H9 (cell line): ENCODE data around the gene TADA2A. TPM values are rescaled to one million over a fixed set of nuclear protein-coding genes. Genes with fewer than 3 reads are reported as not detected.

Experiments
- DNase-seq: peaks from one replicate; pipeline ENCODE4 v3.0.0-alpha.2; 2017
- H2AFZ ChIP-seq: one replicate; pipeline ENCODE4 v1.6.1; 2013; ENCODE audit warnings: mild to moderate bottlenecking, low read length, control low read depth, moderate library complexity
- H2AK5ac ChIP-seq: 2 replicates; pipeline ENCODE4 v1.6.1; 2013; ENCODE audit warnings: low read length, control low read depth, mixed read lengths; ENCODE audit not compliant: insufficient read length
- H2BK120ac ChIP-seq: one replicate; pipeline ENCODE4 v1.6.1; 2013; ENCODE audit warnings: low read depth, mild to moderate bottlenecking, low read length, control low read depth, inconsistent platforms; ENCODE audit not compliant: poor library complexity, severe bottlenecking
- H2BK12ac ChIP-seq: 2 replicates; pipeline ENCODE4 v1.6.1; 2013; ENCODE audit warnings: low read length, control low read depth, mixed read lengths, low read depth; ENCODE audit not compliant: insufficient read length
- H2BK15ac ChIP-seq: 2 replicates; pipeline ENCODE4 v1.6.1; 2013; ENCODE audit warnings: low read depth, low read length, control low read depth
- H2BK20ac ChIP-seq: one replicate; pipeline ENCODE4 v1.6.1; 2013; ENCODE audit warnings: low read depth, mild to moderate bottlenecking, low read length, control low read depth, inconsistent platforms; ENCODE audit not compliant: poor library complexity, severe bottlenecking
- H2BK5ac ChIP-seq: 2 replicates; pipeline ENCODE4 v1.6.1; 2013; ENCODE audit warnings: low read length, control low read depth, mixed read lengths; ENCODE audit not compliant: insufficient read length
- H3K14ac ChIP-seq: 2 replicates; pipeline ENCODE4 v1.6.1; 2013; ENCODE audit warnings: low read length, control low read depth; ENCODE audit not compliant: insufficient read depth
- H3K18ac ChIP-seq: 2 replicates; pipeline ENCODE4 v1.6.1; 2013; ENCODE audit warnings: low read depth, mild to moderate bottlenecking, mixed read lengths, low read length, control low read depth; ENCODE audit not compliant: insufficient read length
- H3K23ac ChIP-seq: 2 replicates; pipeline ENCODE4 v1.6.1; 2013; ENCODE audit warnings: low read length, control low read depth, mixed read lengths, low read depth; ENCODE audit not compliant: insufficient read length
- H3K23me2 ChIP-seq: 2 replicates; pipeline ENCODE4 v1.6.1; 2013; ENCODE audit warnings: low read depth, mild to moderate bottlenecking, mixed read lengths, low read length, control low read depth; ENCODE audit not compliant: insufficient read length, poor library complexity, severe bottlenecking
- H3K27ac ChIP-seq: 2 replicates; pipeline ENCODE4 v1.5.1; 2013; ENCODE audit warnings: low read length, control low read depth, mixed read lengths, low read depth; ENCODE audit not compliant: insufficient read length
- H3K27me3 ChIP-seq: 2 replicates; pipeline ENCODE4 v1.6.1; 2013; ENCODE audit warnings: low read length, control low read depth, inconsistent platforms; ENCODE audit not compliant: insufficient read depth
- H3K4ac ChIP-seq: 2 replicates; pipeline ENCODE4 v1.6.1; 2013; ENCODE audit warnings: low read depth, mild to moderate bottlenecking, control low read depth, inconsistent platforms, low read length, moderate library complexity
- H3K4me1 ChIP-seq: 2 replicates; pipeline ENCODE4 v1.6.1; 2013; ENCODE audit warnings: low read length, control low read depth, inconsistent platforms; ENCODE audit not compliant: insufficient read depth
- H3K4me2 ChIP-seq: 2 replicates; pipeline ENCODE4 v1.6.1; 2013; ENCODE audit warnings: low read length, control low read depth, mixed read lengths; ENCODE audit not compliant: insufficient read length, insufficient read depth
- H3K56ac ChIP-seq: 2 replicates; pipeline ENCODE4 v1.6.1; 2013; ENCODE audit warnings: low read depth, mild to moderate bottlenecking, mixed read lengths, low read length, control low read depth; ENCODE audit not compliant: insufficient read length
- H3K79me1 ChIP-seq: 2 replicates; pipeline ENCODE4 v1.6.1; 2013; ENCODE audit warnings: low read depth, mild to moderate bottlenecking, moderate library complexity, low read length, control low read depth, inconsistent platforms; ENCODE audit not compliant: insufficient read depth, poor library complexity, severe bottlenecking
- H3K79me2 ChIP-seq: 2 replicates; pipeline ENCODE4 v1.6.1; 2013; ENCODE audit warnings: low read length, control low read depth, inconsistent platforms; ENCODE audit not compliant: insufficient read depth
- H3K9ac ChIP-seq: 2 replicates; pipeline ENCODE4 v1.6.1; 2013; ENCODE audit warnings: low read length, control low read depth, mixed read lengths; ENCODE audit not compliant: insufficient read length; ENCODE audit errors: extremely low read depth
- H3K9me3 ChIP-seq: one replicate; pipeline ENCODE4 v1.6.1; 2013; ENCODE audit warnings: low read depth, low read length, inconsistent platforms; ENCODE audit not compliant: control insufficient read depth
- H3T11ph ChIP-seq: one replicate; pipeline ENCODE4 v1.6.1; 2013; ENCODE audit warnings: mild to moderate bottlenecking, low read length, control low read depth, inconsistent platforms
- H4K20me1 ChIP-seq: one replicate; pipeline ENCODE4 v1.6.1; 2013; ENCODE audit not compliant: control insufficient read depth, insufficient read length, insufficient read depth
- H4K5ac ChIP-seq: 2 replicates; pipeline ENCODE4 v1.6.1; 2013; ENCODE audit warnings: low read depth, mild to moderate bottlenecking, mixed read lengths, low read length, control low read depth; ENCODE audit not compliant: insufficient read length
- H4K8ac ChIP-seq: replicated peaks from 2 replicates; pipeline ENCODE4 v1.6.1; 2013; ENCODE audit warnings: low read length, control low read depth, mixed read lengths, low read depth; ENCODE audit not compliant: insufficient read length
- H4K91ac ChIP-seq: 2 replicates; pipeline ENCODE4 v1.6.1; 2013; ENCODE audit warnings: low read depth, mild to moderate bottlenecking, moderate library complexity, mixed read lengths, low read length, control low read depth; ENCODE audit not compliant: insufficient read length
- H3K27ac Mint-ChIP-seq, 3 experiments: 2 replicates in 2 of 3; 3 replicates in 1 of 3; pipeline ENCODE4 v1.8.0; 2020 to 2021; ENCODE audit warnings: mixed read lengths in 3 of 3, mild to moderate bottlenecking in 1 of 3, moderate library complexity in 1 of 3
- H3K27me3 Mint-ChIP-seq: 2 replicates; pipeline ENCODE4 v1.8.0; 2021; ENCODE audit warnings: low read depth, mild to moderate bottlenecking, moderate library complexity, mixed read lengths
- H3K36me3 Mint-ChIP-seq, 3 experiments: 2 replicates in 2 of 3; 3 replicates in 1 of 3; pipeline ENCODE4 v1.8.0; 2020 to 2021; ENCODE audit warnings: low read depth in 3 of 3, mixed read lengths in 3 of 3; ENCODE audit not compliant: insufficient read depth in 1 of 3
- H3K4me1 Mint-ChIP-seq, 2 experiments: 2 replicates each; pipeline ENCODE4 v1.8.0; 2020; ENCODE audit warnings: mixed read lengths in 2 of 2
- H3K4me3 Mint-ChIP-seq, 2 experiments: 2 replicates in 1 of 2; 3 replicates in 1 of 2; pipeline ENCODE4 v1.8.0; 2020 to 2021; ENCODE audit warnings: mild to moderate bottlenecking in 2 of 2, mixed read lengths in 2 of 2, moderate library complexity in 1 of 2
- H3K9me3 Mint-ChIP-seq, 2 experiments: 2 replicates in 1 of 2; 3 replicates in 1 of 2; pipeline ENCODE4 v1.8.0; 2020; ENCODE audit warnings: mild to moderate bottlenecking in 2 of 2, mixed read lengths in 2 of 2, moderate library complexity in 1 of 2
- CTCF ChIP-seq: fragments of 200-600 bp; sonication (generic); conservative IDR thresholded peaks from 3 replicates; pipeline ENCODE4 v1.8.0; 2021; ENCODE audit warnings: antibody characterized with exemption, mild to moderate bottlenecking
- WGBS: extraction: QIAGEN DNeasy Blood & Tissue Kit; methylation state at CpG from one replicate; pipeline ENCODE4 v1.1.7; 2013; ENCODE audit warnings: missing lambda C conversion rate, low lambda C conversion rate, mixed read lengths; ENCODE audit not compliant: insufficient read length; ENCODE audit errors: extremely low coverage; 5-methylcytosine and 5-hydroxymethylcytosine counted together
- total RNA-seq: library from RNA; stranded (reverse); gene quantifications from 2 replicates; pipeline ENCODE4 v1.2.1, GENCODE V29; 2021

The TADA2A gene
- total RNA-seq, 1 experiment from 2014 or later = 20.9 TPM

GRCh38 chr17:37480427-37480826 is 73.7 kb downstream of the TADA2A start:
- Mint-ChIP-seq H3K4me3 (no peak overlapping the region), H3K36me3 (peaks cover 2 to 38% (median 29%) of the 10 kb centered on the region in 3 experiments; a peak in 5 of 7 replicates), H3K9me3 (no peaks in the 10 kb centered on the region), H3K27ac (peak overlapping the region in 1 of 3 experiments; percentile 62; a peak in 2 of 7 replicates), H3K27me3 (no peaks in the 10 kb centered on the region), H3K4me1 (peaks cover 23 to 27% of the 10 kb centered on the region in 2 experiments)
- no peak overlapping the region for H3K56ac ChIP-seq
- H3K18ac ChIP-seq = no peak overlapping the region
- no peak overlapping the region for H2BK20ac ChIP-seq
- no peak overlapping the region for H2BK120ac ChIP-seq
- no peak overlapping the region for H3K23ac ChIP-seq
- H3K27ac ChIP-seq = no peak overlapping the region
- no peak overlapping the region for H3K14ac ChIP-seq
- no peak overlapping the region for H2BK5ac ChIP-seq
- H3K79me2 ChIP-seq = no peaks in the 10 kb centered on the region
- H4K20me1 ChIP-seq = no peaks in the 10 kb centered on the region
- H3K9me3 ChIP-seq = no peaks in the 10 kb centered on the region
- no peak overlapping the region for H4K91ac ChIP-seq
- no peak for TF ChIP-seq CTCF
- H2BK12ac ChIP-seq = no peak overlapping the region
- H3K23me2 ChIP-seq = no peaks in the 10 kb centered on the region
- H3T11ph ChIP-seq = no peak overlapping the region
- H2AFZ ChIP-seq = no peak overlapping the region
- no peak overlapping the region for H3K9ac ChIP-seq
- no peak overlapping the region for H3K4me2 ChIP-seq
- no peak overlapping the region for H2BK15ac ChIP-seq
- no peaks in the 10 kb centered on the region for H3K27me3 ChIP-seq
- no CpG with 5 or more reads among the region's 2 CpGs for WGBS
- no peak overlapping the region for H2AK5ac ChIP-seq
- no peak for DNase-seq
- H3K4ac ChIP-seq = no peak overlapping the region
- H4K5ac ChIP-seq = no peak overlapping the region
- no peak overlapping the region for H4K8ac ChIP-seq
- peaks cover 6% of the 10 kb centered on the region; the same call in 1 of the 2 replicates for H3K4me1 ChIP-seq
- H3K79me1 ChIP-seq = no peaks in the 10 kb centered on the region
